Right atrium auricular region (tissue), 2 donors: ENCODE measurements around the gene WSB2. TPM values are rescaled to one million over a fixed set of nuclear protein-coding genes. Genes with fewer than 3 reads are reported as not detected.
"Not testable (repeated sequence)": the region's sequence is repeated elsewhere in the genome, so short reads cannot be mapped to it uniquely, and the experiment has no call there.

Source experiments
- DNase-seq: peaks from one replicate; pipeline ENCODE4 v3.0.0-alpha.2; 2019; ENCODE audit warnings: low spot score
- H3K27ac ChIP-seq, 2 donors: fragments of 200-600 bp; sonication (generic); 1 replicate in 1 of 2; 2 replicates in 1 of 2; pipeline ENCODE4 v1.5.1; 2016 to 2019
- H3K27me3 ChIP-seq, 2 donors: fragments of 200-600 bp; sonication (generic); one replicate each; pipeline versions ENCODE4 v1.5.1 to v1.6.0; 2017 to 2019
- H3K36me3 ChIP-seq: fragments of 200-600 bp; sonication (generic); one replicate; pipeline ENCODE4 v1.5.1; 2016
- H3K4me1 ChIP-seq, 2 donors: fragments of 200-600 bp; sonication (generic); one replicate each; pipeline versions ENCODE4 v1.5.1 to v1.6.0; 2017 to 2019
- H3K4me3 ChIP-seq, 2 donors: fragments of 200-600 bp; sonication (generic); 1 replicate in 1 of 2; 2 replicates in 1 of 2; pipeline ENCODE4 v1.5.1; 2017 to 2019; ENCODE audit warnings: mild to moderate bottlenecking in 1 of 2, moderate library complexity in 1 of 2
- H3K9me3 ChIP-seq, 2 donors: fragments of 200-600 bp; sonication (generic); one replicate each; pipeline ENCODE4 v1.5.1; 2019
- CTCF ChIP-seq, 2 donors: fragments of 200-600 bp; sonication (generic); IDR thresholded peaks; one replicate each; pipeline ENCODE4 v1.5.1; 2019; ENCODE audit warnings: antibody characterized with exemption in 2 of 2
- total RNA-seq, 2 donors: library from RNA; depleted of rRNA; stranded (reverse); fragments of >200 nt; gene quantifications; one replicate each; pipeline ENCODE4 v1.1.0, GENCODE V29; 2016

Gene WSB2
- total RNA-seq, 2 donors from 2014 or later, result 72.3 to 86.3 TPM

GRCh38 chr12:118094039-118094438, 33.1 kb upstream of the WSB2 start:
- H3K27me3 ChIP-seq, result no peaks in the 10 kb centered on the region
- H3K36me3 ChIP-seq, result peaks cover 8% of the 10 kb centered on the region
- H3K9me3 ChIP-seq, result no peaks in the 10 kb centered on the region
- H3K27ac ChIP-seq, result no peak overlapping the region
- no peak overlapping the region for H3K4me3 ChIP-seq
- no peak for DNase-seq
- no peaks in the 10 kb centered on the region for H3K4me1 ChIP-seq
- TF ChIP-seq CTCF (IDR thresholded peaks at IDR 0.05), result no peak

GRCh38 chr12:118089782-118090181, 28.8 kb upstream of the WSB2 start:
- DNase-seq, result no peak
- H3K4me3 ChIP-seq, result no peak overlapping the region
- TF ChIP-seq CTCF (IDR thresholded peaks at IDR 0.05), result no peak
- no peaks in the 10 kb centered on the region for H3K9me3 ChIP-seq
- no peak overlapping the region for H3K27ac ChIP-seq
- H3K36me3 ChIP-seq, result peaks cover 8% of the 10 kb centered on the region
- H3K27me3 ChIP-seq, result no peaks in the 10 kb centered on the region
- no peaks in the 10 kb centered on the region for H3K4me1 ChIP-seq

GRCh38 chr12:118082161-118082560, 21.2 kb upstream of the WSB2 start:
- no peaks in the 10 kb centered on the region for H3K9me3 ChIP-seq
- no peak for DNase-seq
- no peaks in the 10 kb centered on the region for H3K4me1 ChIP-seq
- H3K36me3 ChIP-seq, result peaks cover 13% of the 10 kb centered on the region
- H3K27ac ChIP-seq, result no peak overlapping the region
- H3K4me3 ChIP-seq, result no peak overlapping the region
- no peaks in the 10 kb centered on the region for H3K27me3 ChIP-seq
- no peak for TF ChIP-seq CTCF (IDR thresholded peaks at IDR 0.05)

GRCh38 chr12:118081521-118081920, 20.5 kb upstream of the WSB2 start:
- H3K27me3 ChIP-seq, H3K4me1 ChIP-seq, H3K27ac ChIP-seq, DNase-seq, H3K4me3 ChIP-seq, H3K9me3 ChIP-seq: not testable (repeated sequence)
- H3K36me3 ChIP-seq, result peaks cover 13% of the 10 kb centered on the region

GRCh38 chr12:118073768-118074167, 12.8 kb upstream of the WSB2 start:
- H3K4me3 ChIP-seq, result no peak overlapping the region
- H3K9me3 ChIP-seq, result no peaks in the 10 kb centered on the region
- H3K36me3 ChIP-seq, result no peaks in the 10 kb centered on the region
- H3K27ac ChIP-seq, result no peak overlapping the region
- no peaks in the 10 kb centered on the region for H3K4me1 ChIP-seq
- TF ChIP-seq CTCF (IDR thresholded peaks at IDR 0.05), result no peak
- DNase-seq, result no peak
- H3K27me3 ChIP-seq, result no peaks in the 10 kb centered on the region

- DNase-seq, result no peak
- no peak overlapping the region for H3K4me3 ChIP-seq
- H3K9me3 ChIP-seq, result no peaks in the 10 kb centered on the region
- no peaks in the 10 kb centered on the region for H3K36me3 ChIP-seq
- no peaks in the 10 kb centered on the region for H3K27me3 ChIP-seq
- H3K27ac ChIP-seq, result no peak overlapping the region
- H3K4me1 ChIP-seq, result no peaks in the 10 kb centered on the region
- TF ChIP-seq CTCF (IDR thresholded peaks at IDR 0.05), result no peak
These were observed 9.7 kb upstream of the WSB2 start for GRCh38 chr12:118070650-118071049.
